ENCODE results near the gene APBA2.
"Not testable (repeated sequence)": the region's sequence is repeated elsewhere in the genome, so short reads cannot be mapped to it uniquely, and the experiment has no call there.

Gene APBA2

DNA sequence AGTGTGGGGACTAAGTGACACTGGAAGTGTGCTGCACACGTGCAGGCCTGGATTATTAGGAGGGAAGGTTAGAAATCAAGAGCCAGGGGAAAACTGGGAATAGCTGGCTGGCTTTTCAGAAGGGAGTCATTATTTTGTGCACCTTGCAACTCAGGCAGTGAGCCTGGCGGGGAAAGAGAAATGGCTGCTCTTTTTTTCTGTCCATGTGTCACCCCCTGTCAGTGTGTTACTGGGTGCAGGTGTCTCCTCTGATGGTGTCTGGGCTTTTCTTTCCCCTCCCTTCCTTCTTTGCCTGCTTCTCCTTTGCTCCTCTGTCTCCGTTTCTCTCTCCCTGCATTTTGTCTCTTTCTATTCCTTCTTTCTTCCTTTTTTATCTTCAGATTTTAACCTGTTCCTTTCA, 130.7 kb downstream of the APBA2 start:
- DNase-seq, result no peak

DNA sequence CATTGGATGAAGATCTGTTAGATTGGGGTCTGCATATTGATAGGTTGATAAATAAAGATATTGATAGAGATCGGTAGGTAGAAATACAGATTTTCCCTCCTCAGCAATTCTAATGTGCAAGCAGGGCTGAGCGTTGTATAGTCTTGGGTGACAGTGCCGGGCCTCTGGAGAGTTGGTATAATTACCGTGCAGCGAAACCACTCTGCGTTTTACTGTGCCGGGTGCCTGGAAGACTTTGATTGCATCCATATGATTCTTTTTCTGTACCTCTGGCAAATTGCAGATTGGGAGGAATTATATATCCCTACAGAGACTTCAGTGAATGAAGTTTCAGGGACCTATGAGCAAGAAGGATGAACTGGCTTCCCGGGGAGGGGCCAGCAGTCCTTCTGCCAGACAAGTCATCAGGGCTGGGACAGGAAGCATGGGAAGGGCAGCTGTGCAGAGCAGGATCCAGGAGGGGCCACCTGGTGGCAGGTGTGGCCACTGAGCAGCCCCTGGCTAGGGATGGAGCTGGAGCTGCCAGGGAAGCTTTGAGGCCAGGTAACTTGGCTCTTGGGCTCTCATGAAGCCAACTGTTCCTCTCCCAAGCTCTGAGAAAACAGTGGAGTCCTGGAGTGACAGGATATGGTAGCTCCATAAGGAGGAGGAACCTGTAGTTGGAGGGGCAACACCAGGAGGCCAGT, 132.5 kb downstream of the APBA2 start:
- no peak for DNase-seq

DNA sequence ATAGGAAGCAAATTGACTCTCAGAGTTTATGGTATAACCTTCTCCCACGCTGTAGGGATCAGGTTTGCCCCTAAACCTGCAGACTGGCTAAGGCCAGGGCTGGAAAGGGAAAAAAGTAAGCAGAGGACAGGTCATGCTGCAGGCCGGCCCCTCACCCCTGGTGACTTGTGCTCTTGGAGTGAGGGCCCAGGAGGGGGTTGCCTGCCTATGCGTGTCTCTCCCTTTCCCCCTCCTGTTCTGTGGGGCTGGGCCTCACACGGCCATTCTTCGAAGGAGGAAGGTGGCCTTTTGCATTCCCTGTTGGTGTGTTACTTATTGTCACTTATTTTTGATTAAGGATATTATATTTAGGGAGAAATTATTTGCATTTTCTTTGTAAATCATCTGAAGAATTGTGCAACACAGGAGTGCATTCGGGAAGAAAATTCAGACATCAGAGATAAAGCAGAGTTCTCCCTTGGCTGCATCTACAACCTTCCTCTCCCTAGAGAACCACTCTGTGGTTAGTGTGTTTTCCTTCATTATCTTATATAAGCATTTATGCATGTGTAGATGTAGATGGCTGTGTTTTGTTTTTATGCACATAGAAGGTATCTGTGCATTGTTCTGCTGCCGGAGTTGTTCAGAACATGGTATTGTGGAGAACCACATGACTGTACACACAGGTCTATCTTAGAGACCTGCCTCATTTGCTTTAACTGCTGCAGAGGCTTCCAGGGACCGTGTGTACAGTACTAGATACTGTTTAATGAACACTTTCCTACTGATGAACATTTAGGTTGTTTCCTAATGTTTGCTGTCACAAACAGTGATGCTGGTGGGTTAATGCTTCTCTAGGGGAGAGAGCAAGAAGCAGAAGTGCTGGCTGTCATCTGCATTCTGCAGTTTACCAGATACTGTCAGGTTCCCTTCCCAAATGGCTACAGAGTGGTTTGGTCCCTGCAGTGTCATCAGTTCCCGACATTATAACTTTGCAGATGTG, 133.5 kb downstream of the APBA2 start:
- no peak for DNase-seq

DNA sequence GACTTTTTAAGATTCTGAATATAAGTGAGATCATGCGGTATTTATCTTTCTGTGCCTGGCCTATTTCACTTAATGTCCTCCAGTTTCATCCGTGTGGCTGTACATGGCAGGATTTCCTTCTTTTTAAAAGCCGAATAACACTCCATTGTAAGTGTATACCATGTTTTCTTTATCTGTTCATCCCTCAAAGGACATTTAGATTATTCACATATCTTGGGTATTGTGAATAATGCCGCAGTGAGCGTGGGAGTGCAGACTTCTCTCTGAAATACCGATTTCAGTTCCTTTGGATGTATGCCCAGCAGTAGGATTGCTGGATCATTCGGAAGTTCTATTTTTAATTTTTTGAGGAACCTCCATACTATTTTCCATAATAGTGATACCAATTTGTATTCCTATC, 136.1 kb downstream of the APBA2 start:
- no peak for DNase-seq

DNA sequence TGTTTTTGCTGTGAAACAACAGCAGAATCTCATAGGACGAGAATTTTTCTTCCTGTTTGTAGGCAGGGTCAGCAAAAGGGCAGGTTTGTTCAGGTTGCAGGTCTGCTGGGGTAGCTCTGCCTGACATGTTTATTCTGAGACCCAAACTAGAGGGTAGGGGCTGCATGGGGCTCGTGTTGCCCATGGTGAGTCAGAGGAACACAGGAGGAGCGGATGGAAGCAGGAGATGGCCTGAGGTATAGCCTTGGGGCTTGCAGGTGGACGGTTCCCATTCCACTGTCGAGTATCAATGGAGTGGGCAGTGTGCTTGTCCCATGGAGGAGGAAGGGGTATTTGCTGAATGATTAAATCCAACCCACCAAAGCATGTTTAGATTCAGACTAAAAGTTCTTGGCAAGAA, 138.9 kb downstream of the APBA2 start:
- no peak for DNase-seq

DNA sequence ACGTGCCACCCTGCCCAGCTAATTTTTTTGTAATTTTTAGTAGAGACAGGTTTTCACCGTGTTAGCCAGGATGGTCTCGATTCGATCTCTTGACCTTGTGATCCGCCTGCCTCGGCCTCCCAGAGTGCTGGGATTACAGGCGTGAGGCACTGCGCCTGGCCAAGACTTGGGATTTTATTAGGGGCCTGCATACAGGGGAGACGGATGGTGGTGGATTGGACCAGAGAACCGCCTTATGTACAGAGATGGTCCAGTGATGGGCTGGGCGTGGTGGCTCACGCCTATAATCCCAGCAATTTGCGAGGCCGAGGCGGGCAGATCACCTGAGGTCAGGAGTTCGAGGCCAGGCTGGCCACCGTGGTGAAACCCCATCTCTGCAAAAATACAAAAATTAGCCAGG, 139.6 kb downstream of the APBA2 start:
- DNase-seq, result not testable (repeated sequence)

DNA sequence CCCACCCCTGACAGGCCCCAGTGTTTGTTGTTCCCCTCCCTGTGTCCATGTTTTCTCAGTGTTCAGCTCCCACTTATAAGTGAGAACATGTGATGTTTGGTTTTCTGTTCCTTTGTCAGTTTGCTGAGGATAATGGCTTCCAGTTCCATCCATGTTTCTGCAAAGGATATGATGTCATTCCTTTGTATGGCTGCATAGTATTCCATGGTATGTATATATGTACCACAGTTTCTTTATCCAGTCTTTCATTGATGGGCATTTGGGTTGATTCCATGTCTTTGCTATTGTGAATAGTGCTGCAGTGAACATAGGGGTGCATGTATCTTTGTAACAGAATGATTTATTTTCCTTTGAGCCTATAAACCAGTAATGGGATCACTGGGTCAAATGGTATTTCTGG, 142.4 kb downstream of the APBA2 start:
- not testable (repeated sequence) for DNase-seq

DNA sequence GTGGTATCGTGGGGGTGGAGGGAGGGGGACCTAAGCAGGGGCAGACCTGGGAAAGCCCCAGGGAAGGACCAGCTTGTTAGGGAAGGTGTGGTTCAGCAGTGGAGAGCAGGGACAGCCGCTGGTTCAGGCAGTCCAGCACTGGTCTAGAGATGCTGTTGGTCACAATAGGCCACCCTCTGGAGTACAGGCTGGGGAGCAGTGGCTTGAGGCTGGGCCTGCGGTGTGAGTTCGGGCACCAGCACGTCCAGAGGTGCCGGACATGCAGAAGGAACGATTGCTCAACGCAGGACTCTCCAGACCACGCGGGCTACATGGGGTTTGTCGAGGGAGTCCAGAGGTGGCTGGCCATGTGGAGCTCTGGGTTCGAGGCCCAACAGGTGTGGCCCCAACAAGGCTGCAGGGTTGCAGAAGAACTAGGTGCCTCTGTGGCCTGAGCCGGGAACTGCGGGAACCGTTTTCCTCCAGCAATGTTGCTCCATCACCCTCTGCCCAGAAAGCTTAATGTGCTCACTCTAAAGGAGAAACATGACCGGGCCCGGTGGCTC, 143.9 kb downstream of the APBA2 start:
- DNase-seq, result no peak

DNA sequence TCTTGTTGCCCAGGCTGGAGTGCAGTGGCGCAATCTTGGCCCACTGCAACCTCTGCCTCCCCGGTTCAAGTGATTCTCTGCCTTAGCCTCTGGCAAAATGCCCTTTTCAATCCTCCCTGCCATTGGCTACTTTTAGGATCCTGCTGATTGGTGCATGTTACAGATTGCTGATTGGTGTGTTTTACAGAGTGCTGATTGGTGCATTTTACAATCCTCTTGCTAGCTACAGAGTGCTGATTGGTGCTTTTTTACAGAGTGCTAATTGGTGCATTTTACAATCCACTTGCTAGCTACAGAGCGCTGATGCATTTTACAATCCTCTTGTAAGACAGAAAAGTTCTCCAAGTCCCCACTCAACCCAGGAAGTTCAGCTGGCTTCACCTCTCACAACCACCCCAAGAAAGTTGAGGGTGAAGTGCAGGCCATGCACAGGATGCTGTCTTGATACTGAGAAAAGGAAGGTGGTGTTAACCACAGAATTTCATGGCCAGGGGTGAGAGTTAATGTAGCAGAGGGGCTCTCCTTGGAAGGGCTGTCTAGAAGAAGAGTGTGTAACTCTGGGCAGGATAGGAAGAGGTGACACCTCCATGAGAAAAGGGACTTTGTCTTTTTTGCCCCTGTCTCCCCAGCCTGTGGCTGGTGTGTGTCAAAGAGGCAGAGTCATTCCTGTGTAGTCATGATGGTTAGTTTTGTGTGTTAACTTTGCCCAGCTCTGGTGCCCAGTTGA, 145.9 kb downstream of the APBA2 start:
- DNase-seq, result no peak

DNA sequence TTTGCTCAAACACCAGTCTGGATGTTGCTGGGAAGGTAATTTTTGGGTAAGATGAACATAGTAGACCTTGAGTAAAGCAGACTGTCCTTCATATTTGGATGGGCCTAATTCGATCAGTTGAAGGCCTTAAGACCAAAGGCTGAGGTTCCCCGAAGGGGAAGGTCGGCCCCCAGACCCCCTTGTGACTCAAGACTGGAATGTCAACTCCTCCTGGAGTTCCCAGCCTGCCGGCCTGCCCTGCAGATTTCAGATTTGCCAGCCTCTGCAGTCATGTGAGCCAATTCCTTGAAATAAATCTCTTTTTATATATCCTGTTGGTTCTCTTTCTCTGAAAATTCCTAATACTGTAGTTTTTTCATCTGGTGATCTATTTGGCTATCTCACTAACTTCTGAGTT, 146.5 kb downstream of the APBA2 start:
- no peak for DNase-seq

DNA sequence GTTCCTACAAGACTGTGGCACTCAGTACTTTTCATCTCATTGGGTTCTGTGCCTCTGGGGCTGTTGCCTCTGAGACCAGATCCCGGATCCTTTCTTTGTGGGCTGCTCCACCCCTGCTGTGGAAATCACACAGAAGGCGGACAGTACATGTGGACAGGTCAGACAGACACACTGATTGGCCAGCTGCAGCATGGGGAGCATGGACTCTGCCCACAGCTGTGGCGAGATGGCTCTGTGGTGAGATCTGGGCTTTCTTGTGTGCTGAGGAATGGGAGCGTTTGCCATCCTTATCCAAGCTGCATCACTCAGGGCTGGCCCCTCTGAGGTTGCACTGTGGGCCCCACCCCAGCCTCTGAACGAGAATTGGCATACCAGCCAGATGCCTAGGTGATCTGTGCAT, 147.0 kb downstream of the APBA2 start:
- DNase-seq, result no peak

DNA sequence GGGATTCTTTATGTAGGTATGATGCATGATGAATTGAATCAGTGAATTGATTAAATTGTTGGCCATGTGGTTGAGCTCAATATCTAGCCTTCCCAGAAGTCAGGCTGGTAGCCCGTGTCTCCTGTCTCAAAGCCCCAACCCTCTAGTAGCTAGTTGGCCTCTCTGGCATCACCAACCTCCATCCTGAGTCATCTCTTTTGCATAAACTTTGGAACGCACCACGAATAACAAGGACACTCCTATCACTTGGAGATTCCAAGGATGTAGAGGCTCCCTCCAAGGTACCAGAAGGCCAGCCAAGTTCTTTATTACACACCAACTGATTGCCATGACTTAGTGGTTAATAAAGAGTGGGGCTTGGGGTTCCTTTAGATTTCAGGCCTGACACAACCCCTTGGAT, 148.4 kb downstream of the APBA2 start:
- DNase-seq, result no peak

DNA sequence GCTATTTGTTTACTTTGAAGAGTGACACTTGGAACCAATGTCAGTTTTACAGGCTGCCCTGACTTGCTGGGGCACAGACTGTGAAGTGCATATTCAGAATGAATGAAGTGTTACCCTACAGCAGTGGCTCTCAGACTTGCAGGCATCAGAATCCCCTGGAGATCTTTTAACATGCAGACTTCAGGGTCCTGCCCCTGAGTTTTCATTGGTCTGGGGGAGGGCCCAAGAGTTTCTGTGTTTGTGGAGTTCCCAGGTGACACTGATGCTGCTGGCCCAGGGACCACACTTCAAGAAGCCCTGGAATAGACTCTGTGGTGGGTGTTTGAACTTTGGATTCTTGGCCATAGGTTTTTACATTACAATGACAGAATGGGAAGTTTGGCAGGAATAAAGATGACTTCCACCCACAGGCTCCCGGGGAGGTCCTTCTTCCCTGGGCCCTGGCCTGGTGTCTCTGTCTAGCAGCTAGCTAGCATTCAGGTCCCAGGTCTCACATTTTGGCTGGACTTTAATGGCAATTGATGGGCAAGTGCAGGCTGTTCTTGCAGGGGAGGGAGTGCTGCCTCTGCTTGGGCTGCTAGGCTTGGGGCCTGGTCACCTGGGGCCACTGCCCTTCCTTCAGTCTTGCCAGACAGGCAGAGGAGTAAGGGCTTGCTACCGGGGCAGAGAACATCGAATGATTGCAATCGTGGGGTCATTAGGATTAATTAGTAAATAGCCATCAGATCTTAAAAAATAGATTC, 149.0 kb downstream of the APBA2 start:
- DNase-seq, result no peak

DNA sequence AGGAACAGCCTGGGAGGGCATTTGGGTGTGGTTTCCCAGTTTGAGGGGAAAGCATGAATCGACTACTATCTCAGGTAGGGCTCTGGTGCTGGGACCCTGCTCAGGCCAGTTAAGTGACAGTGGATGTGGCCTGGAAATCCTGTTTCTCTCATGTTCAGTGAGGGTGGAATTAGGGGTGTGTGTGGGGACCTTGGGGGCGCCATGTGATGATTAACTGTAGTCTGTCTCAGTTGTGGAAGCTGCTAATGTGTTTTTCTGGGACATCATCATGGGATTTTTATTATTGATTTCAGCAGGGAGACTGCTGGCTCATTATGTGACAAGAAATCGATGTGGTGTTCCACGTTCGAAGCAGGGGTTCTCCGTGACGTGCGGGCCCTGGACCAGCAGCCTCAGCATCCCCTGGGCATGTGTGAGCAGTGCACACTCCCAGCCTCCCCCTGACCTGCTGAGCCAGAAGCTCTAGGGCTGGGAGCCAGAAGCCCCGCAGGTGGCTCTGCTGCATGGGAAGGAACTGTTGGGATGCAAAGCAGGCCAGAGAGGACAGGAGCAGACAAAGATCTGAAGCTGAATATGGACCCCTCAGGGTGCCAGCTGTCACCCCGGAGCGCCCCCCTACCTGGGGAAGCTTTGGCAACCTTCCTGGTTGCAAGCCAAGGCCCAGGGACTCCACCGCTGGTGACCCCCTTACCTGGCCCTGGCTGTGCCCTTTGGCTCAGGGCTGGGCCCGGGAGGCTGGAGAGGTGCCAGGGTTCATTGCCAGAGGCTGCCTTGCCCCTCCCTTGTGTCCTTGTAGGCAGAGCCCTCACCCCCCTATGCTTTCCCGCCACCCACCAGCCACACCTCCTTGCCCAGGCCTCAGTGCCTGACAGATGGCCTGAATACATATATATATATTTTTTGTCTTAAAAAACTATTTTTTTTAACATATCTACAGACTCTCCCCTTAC, 149.8 kb downstream of the APBA2 start:
- no peak for DNase-seq

DNA sequence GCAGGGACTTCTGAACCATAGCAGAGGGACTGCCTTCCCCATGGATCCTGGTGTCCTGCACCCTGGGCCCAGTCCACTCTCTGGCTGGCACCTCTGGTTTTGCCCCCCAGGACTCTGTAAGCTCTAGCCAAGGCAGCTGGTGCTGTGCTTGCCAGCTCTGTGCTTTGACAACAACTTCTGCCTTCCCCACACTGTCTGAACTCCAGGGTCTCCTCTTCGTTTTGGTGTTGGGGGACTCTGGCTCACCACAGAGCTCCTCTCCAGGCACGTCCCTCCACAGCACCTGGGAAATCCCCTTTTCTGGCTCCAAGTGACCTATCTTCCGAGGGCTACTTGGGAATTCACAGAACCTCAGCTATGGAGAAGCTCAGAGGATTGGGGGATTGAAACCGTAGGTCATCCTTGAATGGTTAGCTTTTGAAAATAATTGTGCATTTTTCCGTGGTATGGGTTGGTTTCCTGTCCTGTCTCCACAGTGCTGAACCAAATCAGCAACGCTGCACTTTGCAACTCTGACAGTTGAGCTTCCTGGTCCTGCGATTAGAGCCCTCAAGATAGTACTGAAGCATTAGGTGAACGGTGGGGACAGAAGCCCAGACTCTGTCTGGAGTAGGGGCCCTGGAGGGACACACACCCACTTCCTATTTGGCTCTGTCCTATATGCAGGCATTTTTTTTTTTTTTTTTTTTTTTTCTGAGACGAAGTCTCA, 152.4 kb downstream of the APBA2 start:
- DNase-seq, result no peak

DNA sequence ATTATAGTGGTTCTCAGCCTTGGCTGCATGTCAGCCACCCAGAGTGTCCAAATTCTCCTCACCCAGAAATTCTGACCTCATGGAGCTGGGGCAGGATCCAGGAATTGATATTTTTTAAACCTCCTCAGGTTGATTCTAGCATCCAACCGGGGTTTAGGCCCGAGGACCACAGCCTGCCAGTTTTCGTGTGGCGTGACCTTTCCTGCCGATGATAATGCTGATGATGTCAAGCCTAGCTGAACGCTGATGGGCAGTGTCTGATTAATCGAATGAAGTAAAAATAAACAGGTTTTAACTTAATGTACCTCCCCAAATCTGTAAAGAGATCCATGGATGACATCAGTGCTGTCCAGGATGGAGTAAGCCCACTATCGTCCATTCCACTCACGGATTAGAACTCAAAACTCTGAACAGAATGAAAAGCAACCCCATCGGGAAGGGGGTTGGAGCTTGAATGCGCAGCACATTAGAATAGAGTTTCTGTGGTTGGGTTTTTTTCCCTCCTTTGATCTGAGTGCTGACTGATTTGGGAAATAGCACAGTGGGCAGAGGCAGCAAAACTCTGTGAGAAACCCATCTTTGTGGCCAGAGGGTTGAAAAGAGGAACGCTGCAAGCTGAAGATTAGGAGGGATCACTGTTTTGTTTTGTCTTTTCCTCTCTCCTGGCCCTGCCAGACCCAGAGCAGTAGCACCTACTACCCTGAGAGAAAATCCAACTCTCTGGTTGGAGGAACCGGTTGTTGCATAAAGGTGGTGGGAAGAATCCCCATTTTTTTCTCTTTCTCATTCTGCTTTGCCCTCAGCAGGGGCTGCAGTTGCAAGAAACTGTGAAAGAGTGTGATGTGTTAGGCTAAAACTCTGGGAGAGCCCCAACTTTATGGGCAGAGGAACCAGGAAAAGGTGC, 153.9 kb downstream of the APBA2 start:
- DNase-seq, result no peak

DNA sequence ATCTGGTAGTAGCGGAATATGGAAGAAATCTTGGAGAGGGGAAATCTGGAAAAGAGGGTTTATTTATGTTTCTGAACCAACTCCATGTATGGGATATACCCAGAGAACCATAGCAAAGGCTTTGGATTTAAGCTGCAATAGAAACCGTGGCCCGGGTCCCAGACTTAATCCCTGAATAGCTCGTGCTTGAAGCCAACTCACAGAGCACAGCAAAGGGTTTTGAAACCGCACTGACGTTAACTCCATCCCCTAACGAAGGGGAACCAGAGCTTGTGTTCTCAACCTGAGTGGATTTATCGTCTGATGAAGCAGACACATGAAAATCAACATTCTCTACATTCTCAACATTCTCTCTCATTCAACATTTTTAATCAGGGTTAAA, 154.6 kb downstream of the APBA2 start:
- no peak for DNase-seq

DNA sequence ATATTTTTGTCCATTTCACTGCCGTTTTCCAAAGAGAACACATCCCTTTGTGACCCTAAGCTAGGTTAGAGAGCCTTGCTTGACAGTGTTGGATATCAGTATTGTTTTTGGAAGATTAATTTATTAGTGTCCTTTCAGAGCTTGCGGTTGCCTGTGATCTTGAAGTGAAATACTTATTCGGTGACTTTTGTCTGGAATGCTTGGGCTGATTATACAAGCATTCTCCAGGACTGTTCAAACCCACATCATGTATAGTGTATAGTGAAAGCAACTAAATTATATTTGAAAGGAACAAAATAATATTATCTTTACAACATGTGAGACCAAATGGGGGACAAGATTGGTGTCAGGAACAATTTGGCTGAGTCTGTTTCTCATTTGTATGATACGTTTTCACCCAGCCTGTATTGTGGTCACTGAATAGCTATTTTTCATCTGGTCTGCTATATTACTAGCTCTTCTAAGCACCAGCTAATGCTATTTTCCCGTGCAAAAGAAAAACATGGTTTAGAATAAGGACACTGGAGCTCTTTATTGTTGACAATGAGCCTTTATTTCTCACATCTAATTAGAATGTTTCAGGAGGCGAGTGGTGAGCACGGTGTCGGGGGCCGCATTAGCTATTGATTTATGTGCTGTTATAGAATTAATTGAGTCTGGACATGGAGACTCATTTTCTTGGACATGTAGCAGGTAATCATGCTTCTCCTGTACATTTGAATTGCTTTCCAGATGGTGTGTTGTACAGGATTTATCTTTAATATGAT, 158.1 kb downstream of the APBA2 start:
- DNase-seq, result no peak

DNA sequence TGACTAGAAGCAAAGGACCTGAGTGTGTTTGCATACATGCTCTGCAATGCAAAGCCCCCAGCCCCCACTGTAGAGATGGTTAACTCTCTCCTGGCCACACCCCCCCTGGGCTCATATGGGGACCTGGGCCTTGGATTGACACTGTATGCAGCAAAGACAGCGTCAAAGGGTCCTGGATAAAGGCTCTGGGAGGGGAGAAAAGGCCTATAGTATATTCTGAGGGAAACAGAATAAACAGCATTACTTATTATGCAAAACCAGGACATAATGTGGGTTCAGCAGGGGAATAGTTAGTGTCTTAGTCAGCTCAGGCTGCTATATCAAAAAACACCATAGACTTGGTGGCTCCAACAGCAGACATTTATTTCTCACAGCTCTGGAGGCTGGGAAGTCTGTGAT, 158.7 kb downstream of the APBA2 start:
- DNase-seq, result no peak

Data from NCI-H146 (cell line).